Spleen (tissue), 7 donors: ENCODE data around the gene RPL32.

Experiments used
- POLR2A ChIP-seq, 3 donors: fragments of 450-650 bp; IDR thresholded peaks; one replicate each; pipeline ENCODE4 v1.5.1; 2017; ENCODE audit warnings: antibody characterized with exemption in 3 of 3, mild to moderate bottlenecking in 1 of 3
- TF ChIP-seq, protein P1 (sequence below), 11 experiments: fragments of 200-600 bp in 7 of 11; fragments of 450-650 bp in 4 of 11; sonication (generic) in 4 of 11; IDR thresholded peaks in 8 of 11; conservative IDR thresholded peaks in 3 of 11; 1 replicate in 7 of 11; 2 replicates in 4 of 11; pipeline versions ENCODE4 v1.4.0 to v1.8.0; 2016 to 2021; ENCODE audit warnings: antibody characterized with exemption in 11 of 11, inconsistent platforms in 4 of 11, mild to moderate bottlenecking in 1 of 11
- donor health status: DM: no; HTN: no; CAD: no; lungs with moderate emphysema.
- donor health status: DM: no; HTN: no; CAD: no.
- donor health status: DM: no; HTN: no; CAD: no.

DNA sequence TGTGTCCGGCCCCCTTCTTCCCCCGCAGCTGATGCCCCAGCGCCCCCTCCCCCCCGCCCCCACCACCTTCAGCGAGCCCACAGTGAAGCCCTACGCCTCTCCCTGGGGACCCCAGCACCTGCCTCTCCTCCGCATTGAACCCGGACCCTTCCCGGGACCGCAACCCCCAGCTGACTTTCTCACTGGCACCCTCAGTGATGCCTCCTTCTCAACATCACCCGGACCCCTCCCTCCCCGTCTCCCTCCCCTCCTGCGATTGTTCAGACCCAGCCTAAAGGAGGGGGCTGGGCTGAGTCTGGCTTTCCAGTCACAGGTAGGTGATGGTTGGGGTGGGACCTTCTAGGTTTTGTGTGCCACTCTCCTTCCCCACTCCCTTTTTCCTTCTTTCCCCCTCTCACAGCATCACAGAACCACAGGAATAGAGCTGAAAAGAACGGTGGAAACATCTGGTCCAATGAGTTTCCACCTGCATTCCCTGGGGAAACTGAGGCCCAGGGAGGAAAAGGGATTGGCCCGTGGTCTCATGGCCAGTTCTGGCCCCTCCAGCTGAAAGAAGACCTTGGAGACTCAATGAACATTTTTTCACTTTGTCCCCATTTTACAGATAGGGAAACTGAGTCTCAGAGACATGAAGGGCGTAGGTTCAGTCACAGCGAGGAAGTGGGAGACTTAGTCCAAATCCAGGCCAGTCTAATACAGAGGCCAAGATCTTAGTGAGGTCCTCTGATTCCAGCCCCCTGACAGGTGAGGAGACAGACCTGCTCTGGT is 44.1 kb downstream of the RPL32 start:
- TF ChIP-seq, protein P1, sequence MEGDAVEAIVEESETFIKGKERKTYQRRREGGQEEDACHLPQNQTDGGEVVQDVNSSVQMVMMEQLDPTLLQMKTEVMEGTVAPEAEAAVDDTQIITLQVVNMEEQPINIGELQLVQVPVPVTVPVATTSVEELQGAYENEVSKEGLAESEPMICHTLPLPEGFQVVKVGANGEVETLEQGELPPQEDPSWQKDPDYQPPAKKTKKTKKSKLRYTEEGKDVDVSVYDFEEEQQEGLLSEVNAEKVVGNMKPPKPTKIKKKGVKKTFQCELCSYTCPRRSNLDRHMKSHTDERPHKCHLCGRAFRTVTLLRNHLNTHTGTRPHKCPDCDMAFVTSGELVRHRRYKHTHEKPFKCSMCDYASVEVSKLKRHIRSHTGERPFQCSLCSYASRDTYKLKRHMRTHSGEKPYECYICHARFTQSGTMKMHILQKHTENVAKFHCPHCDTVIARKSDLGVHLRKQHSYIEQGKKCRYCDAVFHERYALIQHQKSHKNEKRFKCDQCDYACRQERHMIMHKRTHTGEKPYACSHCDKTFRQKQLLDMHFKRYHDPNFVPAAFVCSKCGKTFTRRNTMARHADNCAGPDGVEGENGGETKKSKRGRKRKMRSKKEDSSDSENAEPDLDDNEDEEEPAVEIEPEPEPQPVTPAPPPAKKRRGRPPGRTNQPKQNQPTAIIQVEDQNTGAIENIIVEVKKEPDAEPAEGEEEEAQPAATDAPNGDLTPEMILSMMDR (IDR thresholded peaks at IDR 0.05 in 8 of 11, conservative IDR thresholded peaks at IDR 0.05 in 3 of 11): no peak
- TF ChIP-seq POLR2A (IDR thresholded peaks at IDR 0.05): no peak
